ENCODE measurements around the gene RBM33. TPM values are rescaled to one million over a fixed set of nuclear protein-coding genes. Genes with fewer than 3 reads are reported as not detected.

The RBM33 gene
- total and polyA plus RNA-seq, 10 of the 15 experiments (the other 5 are each of a cell fraction or from before 2014, with no cell fraction given): 4.7 to 67.2 (median 24.3) TPM

DNA sequence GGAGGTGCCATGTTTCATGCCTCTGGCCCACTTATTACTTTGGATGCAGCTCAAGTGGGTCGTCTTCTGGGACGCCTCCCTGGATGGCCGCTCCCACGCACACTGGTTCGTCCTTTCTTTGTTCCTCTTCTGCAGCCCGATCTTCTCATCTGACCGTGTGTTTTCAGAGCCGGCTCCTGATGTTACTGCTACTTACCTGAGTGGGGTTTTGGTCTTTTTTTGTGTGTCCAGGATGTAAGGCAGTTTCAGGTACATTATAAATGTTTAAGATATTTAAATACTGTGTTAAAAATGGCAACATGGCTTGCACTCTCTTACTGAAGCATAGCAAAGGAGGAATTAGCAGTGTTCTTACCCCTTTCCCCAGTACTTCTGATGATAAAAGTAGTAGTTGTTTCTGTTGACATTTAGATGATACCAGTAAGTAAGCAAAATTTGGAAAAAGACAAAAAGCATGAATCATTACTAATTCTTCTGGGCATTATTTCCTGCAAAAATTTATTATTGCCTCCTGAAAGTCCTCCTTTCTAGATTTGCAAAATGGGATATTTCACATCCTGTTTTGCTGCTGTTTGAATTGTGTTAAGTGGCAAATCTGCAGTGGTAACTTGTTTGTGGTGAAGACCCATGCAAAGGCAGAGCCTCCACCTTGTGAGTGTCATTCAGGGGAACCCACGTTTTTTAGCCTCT, 108.4 kb downstream of the RBM33 start (continued):
- TF ChIP-seq STAT1 (conservative IDR thresholded peaks at IDR 0.05): no peak
- TF ChIP-seq PAX5 (IDR thresholded peaks at IDR 0.05; ENCODE audit: borderline replicate concordance, low read depth, low read length): no peak
- no peak for TF ChIP-seq JUND (IDR thresholded peaks at IDR 0.05; ENCODE audit: low read depth, low read length)
- TF ChIP-seq SMARCA5 (IDR thresholded peaks at IDR 0.05): no peak
- no peak for TF ChIP-seq MXI1 (IDR thresholded peaks at IDR 0.05; ENCODE audit: low read depth, low read length)
- no peak for TF ChIP-seq NFXL1 (IDR thresholded peaks at IDR 0.05; ENCODE audit: borderline replicate concordance)
- no peak for TF ChIP-seq RB1 (IDR thresholded peaks at IDR 0.05; ENCODE audit: borderline replicate concordance)
- TF ChIP-seq, protein P1, sequence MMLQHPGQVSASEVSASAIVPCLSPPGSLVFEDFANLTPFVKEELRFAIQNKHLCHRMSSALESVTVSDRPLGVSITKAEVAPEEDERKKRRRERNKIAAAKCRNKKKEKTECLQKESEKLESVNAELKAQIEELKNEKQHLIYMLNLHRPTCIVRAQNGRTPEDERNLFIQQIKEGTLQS (IDR thresholded peaks at IDR 0.05; ENCODE audit: borderline replicate concordance, extremely low read depth, low read depth, low read length): no peak
- no peak for TF ChIP-seq KLF5 (IDR thresholded peaks at IDR 0.05; ENCODE audit: partially characterized antibody)
- TF ChIP-seq, protein P2, sequence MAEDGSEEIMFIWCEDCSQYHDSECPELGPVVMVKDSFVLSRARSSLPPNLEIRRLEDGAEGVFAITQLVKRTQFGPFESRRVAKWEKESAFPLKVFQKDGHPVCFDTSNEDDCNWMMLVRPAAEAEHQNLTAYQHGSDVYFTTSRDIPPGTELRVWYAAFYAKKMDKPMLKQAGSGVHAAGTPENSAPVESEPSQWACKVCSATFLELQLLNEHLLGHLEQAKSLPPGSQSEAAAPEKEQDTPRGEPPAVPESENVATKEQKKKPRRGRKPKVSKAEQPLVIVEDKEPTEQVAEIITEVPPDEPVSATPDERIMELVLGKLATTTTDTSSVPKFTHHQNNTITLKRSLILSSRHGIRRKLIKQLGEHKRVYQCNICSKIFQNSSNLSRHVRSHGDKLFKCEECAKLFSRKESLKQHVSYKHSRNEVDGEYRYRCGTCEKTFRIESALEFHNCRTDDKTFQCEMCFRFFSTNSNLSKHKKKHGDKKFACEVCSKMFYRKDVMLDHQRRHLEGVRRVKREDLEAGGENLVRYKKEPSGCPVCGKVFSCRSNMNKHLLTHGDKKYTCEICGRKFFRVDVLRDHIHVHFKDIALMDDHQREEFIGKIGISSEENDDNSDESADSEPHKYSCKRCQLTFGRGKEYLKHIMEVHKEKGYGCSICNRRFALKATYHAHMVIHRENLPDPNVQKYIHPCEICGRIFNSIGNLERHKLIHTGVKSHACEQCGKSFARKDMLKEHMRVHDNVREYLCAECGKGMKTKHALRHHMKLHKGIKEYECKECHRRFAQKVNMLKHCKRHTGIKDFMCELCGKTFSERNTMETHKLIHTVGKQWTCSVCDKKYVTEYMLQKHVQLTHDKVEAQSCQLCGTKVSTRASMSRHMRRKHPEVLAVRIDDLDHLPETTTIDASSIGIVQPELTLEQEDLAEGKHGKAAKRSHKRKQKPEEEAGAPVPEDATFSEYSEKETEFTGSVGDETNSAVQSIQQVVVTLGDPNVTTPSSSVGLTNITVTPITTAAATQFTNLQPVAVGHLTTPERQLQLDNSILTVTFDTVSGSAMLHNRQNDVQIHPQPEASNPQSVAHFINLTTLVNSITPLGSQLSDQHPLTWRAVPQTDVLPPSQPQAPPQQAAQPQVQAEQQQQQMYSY (CRISPR knock-in tag; IDR thresholded peaks at IDR 0.05): no peak
- TF ChIP-seq SREBF1 (IDR thresholded peaks at IDR 0.05; ENCODE audit: low read length): no peak
- no peak for TF ChIP-seq HDAC2 (IDR thresholded peaks at IDR 0.05)
- TF ChIP-seq SPI1 (IDR thresholded peaks at IDR 0.05; ENCODE audit: borderline replicate concordance, insufficient read depth, low read depth, low read length): peak; percentile 76
- TF ChIP-seq MTA2 (IDR thresholded peaks at IDR 0.05; ENCODE audit: low read depth): 0 out of 2 replicates have a peak, but pooled peaks have one; percentile 27
- no peak for TF ChIP-seq POLR2AphosphoS2 (IDR thresholded peaks at IDR 0.05; ENCODE audit: low read depth, low read length)
- no peak for TF ChIP-seq ELK1 (IDR thresholded peaks at IDR 0.05; ENCODE audit: low read depth, low read length)
- no peak for TF ChIP-seq TARDBP (IDR thresholded peaks at IDR 0.05; ENCODE audit: borderline replicate concordance)
- no peak for TF ChIP-seq ZBED1 (IDR thresholded peaks at IDR 0.05; ENCODE audit: borderline replicate concordance)
- TF ChIP-seq ATF7 (IDR thresholded peaks at IDR 0.05; ENCODE audit: low read depth): no peak
- no peak for TF ChIP-seq NR2C1 (IDR thresholded peaks at IDR 0.05)
- TF ChIP-seq ZNF384 (IDR thresholded peaks at IDR 0.05; ENCODE audit: borderline replicate concordance, low read depth, low read length): no peak
- peak; percentile 67 for TF ChIP-seq EED (IDR thresholded peaks at IDR 0.05; ENCODE audit: low read depth)
- no peak for TF ChIP-seq IRF4 (IDR thresholded peaks at IDR 0.05; ENCODE audit: low read depth, low read length)
- TF ChIP-seq, protein P3, sequence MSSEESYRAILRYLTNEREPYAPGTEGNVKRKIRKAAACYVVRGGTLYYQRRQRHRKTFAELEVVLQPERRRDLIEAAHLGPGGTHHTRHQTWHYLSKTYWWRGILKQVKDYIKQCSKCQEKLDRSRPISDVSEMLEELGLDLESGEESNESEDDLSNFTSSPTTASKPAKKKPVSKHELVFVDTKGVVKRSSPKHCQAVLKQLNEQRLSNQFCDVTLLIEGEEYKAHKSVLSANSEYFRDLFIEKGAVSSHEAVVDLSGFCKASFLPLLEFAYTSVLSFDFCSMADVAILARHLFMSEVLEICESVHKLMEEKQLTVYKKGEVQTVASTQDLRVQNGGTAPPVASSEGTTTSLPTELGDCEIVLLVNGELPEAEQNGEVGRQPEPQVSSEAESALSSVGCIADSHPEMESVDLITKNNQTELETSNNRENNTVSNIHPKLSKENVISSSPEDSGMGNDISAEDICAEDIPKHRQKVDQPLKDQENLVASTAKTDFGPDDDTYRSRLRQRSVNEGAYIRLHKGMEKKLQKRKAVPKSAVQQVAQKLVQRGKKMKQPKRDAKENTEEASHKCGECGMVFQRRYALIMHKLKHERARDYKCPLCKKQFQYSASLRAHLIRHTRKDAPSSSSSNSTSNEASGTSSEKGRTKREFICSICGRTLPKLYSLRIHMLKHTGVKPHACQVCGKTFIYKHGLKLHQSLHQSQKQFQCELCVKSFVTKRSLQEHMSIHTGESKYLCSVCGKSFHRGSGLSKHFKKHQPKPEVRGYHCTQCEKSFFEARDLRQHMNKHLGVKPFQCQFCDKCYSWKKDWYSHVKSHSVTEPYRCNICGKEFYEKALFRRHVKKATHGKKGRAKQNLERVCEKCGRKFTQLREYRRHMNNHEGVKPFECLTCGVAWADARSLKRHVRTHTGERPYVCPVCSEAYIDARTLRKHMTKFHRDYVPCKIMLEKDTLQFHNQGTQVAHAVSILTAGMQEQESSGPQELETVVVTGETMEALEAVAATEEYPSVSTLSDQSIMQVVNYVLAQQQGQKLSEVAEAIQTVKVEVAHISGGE (CRISPR knock-in tag; IDR thresholded peaks at IDR 0.05): no peak
